HG02973 (cell line): ENCODE measurements around the gene CHP1.
"Not testable (repeated sequence)": the region's sequence is repeated elsewhere in the genome, so short reads cannot be mapped to it uniquely, and the experiment has no call there.

Experiments used
- ATAC-seq: cut with Tn5 transposase; IDR thresholded peaks from one replicate; pipeline ENCODE4 v1.9.1; 2021; ENCODE audit warnings: moderate library complexity; ENCODE audit not compliant: unreplicated experiment

Gene CHP1

GRCh38 chr15:41230650-41231421, at the start of gene CHP1, which contains the start of gene EXD1:
Gene CHP1 (plus strand): TSS chr15:41231268. CDS start chr15:41231383, 115 bp downstream.
Gene EXD1 (minus strand): TSS chr15:41230757. CDS start chr15:41226575, 4,182 bp downstream.
- peak; percentile 93 for ATAC-seq

GRCh38 chr15:41182266-41182665, 48.8 kb upstream of the CHP1 start:
- no peak for ATAC-seq

GRCh38 chr15:41183581-41183980, 47.5 kb upstream of the CHP1 start:
- no peak for ATAC-seq

DNA sequence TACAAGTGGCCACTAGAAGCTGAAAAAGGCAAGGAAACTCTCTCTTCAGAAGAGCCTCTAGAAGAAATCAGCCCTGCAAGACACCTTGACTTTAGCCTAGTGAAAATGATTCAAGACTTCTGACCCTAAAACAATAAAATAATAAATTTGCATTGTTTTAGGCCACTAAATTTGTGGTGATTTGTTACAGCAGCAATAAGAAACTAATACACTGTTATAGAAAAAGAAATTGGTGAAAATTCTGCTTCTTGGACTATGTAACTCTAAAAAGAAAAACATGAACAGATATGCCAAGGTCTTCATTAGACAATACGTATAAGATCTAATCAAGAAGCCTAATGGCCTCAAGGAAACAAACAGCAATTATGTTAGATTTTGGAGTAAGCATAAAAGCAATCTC, 36.6 kb upstream of the CHP1 start:
- no peak for ATAC-seq

GRCh38 chr15:41199470-41199869, 31.6 kb upstream of the CHP1 start:
- ATAC-seq, result no peak

- no peak for ATAC-seq
These were observed 27.7 kb upstream of the CHP1 start for GRCh38 chr15:41203395-41203794.

GRCh38 chr15:41205315-41205714, 25.8 kb upstream of the CHP1 start:
- ATAC-seq, result no peak

GRCh38 chr15:41207687-41208448, 23.2 kb upstream of the CHP1 start:
- ATAC-seq, result no peak

DNA sequence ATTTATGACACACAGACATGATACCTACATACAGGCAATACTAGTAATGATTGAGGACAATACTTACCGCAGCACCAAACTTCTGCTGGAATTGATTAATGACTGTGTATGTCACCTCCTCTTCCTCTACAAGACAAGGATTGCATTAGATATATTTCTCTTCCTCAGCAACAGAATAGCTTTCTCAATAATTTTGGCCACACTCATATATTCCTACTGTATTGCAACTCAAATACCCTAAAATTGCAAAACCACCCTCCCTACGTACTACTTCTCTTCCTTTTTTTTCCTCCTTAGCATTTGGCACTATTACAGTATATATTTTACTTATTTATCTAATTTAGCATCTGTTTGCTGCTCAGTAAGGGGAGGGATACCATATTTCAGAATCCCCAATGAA, 15.4 kb upstream of the CHP1 start:
- ATAC-seq, result no peak

DNA sequence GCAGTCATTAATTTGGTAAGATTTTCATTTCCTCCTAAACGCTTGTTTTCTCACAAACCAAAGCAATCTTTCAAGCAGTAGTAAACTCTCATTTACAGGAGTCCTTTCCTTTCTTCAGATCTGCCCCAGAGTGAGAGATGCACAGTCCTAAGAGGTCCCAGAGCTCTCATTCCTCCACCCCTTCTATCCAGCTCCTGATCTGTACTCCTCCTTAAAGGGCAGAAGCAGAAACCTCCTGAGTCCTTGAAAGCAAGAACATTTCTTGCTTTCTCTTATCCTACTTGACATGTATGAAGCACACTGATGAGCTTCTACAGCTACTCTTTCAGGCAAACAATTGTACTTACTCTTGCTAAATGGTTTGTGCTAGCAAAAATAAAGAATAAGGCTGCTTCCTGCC, 12.2 kb upstream of the CHP1 start:
- no peak for ATAC-seq

DNA sequence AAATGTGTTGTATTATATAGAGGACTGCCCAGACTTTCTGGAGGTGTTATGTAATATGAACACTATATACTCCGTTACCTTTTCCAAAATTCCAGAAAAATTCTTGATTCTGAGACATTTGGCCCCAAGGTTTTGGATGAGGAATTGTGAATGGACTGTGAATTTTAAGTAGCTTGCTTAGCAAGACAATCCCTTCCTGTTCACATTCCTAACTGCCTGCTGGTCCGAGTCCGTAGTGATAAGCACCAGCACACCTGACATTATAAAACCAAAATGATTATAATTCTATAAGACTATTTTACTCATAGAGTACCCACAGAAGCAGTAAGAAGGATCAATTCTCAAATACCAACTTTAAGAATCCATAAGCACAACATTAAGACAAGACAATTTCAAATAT, 11.7 kb upstream of the CHP1 start:
- no peak for ATAC-seq

GRCh38 chr15:41230345-41230649, 771 bp upstream of the CHP1 start:
- no peak for ATAC-seq

DNA sequence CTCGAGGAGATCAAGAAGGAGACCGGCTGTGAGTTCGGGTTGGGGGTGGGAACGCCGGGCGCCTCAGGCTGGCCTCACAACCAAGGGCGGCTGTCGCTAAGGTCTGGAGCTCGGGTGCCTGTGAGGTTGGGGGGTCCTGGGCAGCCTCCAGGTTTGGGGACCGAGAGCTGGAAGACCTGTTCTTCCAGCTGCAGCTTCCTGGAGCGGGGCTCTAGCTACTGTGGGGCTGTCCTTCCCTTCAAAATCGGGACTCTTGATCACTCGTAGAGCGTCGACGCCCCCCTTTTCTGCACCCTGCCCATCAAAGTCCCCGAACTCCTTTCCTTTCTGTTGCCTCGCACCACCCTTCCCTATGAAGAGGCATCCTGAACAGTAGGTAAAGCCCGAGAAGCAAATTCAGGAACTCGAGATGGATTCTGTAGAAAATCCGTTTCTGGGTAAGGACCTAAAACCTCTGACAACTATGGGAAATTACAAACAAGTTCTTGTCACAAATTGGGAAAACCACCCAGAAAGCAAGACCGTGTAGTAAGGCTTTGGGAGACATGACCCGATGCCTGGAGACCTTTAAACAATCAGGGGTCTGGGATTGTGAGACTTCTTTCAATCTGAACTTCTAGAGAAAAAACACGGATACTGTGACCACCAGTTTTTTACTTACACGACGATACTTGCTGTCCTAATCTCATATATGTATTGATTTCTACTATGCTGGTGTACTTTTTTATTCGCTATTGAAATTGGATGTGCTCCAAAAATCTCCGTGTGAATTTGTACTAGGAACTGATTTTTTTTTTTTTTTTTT, 556 bp downstream of the CHP1 start:
- ATAC-seq, result peak; percentile 27

- ATAC-seq, result no peak
These were observed 2.3 kb downstream of the CHP1 start for GRCh38 chr15:41233367-41233771.

- not testable (repeated sequence) for ATAC-seq
These were observed 4.2 kb downstream of the CHP1 start for GRCh38 chr15:41235228-41235627.

- no peak for ATAC-seq
These were observed 4.9 kb downstream of the CHP1 start for GRCh38 chr15:41235929-41236328.

- no peak for ATAC-seq
These were observed 7.0 kb downstream of the CHP1 start for GRCh38 chr15:41238100-41238499.

DNA sequence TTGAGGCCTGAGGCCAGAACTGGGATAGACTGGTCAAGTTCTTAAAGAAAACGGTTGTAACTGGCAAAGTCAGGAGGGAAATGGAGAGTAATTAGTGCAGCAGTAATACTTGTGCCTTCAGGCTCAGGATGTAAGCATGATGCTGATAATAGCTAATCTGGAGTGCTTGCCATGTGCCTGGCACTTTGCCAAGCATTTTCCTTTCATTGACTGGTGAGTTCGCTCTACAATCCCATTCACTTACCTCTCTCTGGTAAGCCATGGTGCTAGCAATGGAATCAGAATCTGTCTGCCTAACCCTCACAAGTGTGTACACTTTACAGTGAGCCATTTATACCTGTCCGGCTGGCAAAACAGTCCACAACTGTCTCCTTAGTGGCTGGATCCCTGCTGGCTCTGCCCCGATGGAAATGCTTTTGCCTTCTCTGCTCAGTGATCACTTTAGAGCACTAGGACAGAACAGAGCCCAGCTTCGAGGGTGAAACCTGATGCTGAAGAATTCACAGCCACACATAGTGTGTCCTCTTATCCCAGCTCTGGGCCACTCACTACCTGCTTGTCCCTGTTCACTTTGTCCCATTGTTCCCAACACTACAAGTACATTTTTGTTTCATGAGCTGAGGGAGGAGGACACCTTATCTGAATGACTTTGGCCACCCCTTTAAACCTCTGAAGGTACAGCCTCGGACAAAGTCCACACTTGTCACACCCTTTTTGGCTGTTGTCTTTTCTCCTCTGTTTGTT, 10.3 kb downstream of the CHP1 start:
- no peak for ATAC-seq

DNA sequence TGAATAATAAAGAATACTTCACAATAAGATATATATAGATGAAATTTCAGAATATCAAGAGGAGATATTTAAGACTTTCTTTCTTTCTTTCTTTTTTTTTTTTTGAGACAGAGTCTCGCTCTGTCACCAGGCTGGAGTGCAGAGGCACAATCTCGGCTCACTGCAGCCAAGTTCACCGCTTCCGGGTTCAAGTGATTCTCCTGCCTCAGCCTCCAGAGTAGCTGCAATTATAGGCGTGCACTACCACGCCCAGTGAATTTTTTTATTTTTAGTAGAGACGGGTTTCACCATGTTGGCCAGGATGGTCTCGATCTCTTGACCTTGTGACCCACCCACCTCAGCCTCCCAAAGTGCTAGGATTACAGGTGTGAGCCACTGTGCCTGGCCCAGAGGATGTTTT, 19.7 kb downstream of the CHP1 start:
- ATAC-seq, result not testable (repeated sequence)

DNA sequence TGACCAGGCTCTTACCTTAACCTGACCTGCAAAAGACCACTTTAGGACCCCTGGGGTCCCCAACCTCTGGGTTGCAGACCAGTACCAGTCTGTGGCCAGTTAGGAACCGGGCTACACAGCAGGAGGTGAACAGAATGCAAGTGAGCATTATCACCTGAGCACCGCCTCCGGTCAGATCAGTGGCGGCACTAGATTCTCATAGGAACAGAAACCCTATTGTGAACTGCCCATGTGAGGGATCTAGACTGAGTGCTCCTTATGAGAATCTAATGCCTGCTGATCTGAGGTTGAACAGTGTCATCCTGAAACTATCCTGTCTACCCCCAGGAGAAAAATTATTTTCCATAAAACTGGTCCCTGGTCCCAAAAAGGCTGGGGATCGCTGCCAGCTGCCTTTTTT, 20.3 kb downstream of the CHP1 start:
- no peak for ATAC-seq

DNA sequence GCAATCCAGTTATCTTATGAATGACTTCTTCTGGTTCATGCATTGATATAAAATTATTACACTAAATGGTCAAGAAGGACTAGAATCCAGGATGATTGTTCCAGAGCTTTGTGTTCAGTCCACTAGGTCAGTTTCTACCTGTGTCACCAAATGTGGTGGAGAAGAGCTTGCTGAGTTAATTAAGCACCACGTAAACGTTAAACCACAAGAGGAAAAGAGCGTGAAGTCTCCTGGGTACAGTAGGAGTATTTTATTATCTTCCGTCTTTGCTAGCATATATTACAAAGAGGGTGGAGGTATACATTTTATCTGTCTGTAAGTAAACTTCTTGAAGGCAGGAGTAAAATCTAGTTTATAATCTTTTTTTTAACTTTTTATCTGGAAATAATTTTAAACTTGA, 23.5 kb downstream of the CHP1 start:
- no peak for ATAC-seq
